Astrocyte (in vitro differentiated cells and primary cell): ENCODE data around the gene SLC29A3.
"Not testable (repeated sequence)": the region's sequence is repeated elsewhere in the genome, so short reads cannot be mapped to it uniquely, and the experiment has no call there.

Experiments
- EZH2 ChIP-seq: IDR thresholded peaks from 2 replicates; pipeline ENCODE4 v1.6.1; 2012; ENCODE audit warnings: mild to moderate bottlenecking, low read length, inconsistent platforms; ENCODE audit not compliant: insufficient read depth
- TF ChIP-seq, protein P1 (sequence below): IDR thresholded peaks from 2 replicates; pipeline ENCODE4 v1.5.1; 2011; ENCODE audit warnings: low read depth, mild to moderate bottlenecking, inconsistent platforms, low read length, moderate library complexity; ENCODE audit not compliant: insufficient read depth

DNA sequence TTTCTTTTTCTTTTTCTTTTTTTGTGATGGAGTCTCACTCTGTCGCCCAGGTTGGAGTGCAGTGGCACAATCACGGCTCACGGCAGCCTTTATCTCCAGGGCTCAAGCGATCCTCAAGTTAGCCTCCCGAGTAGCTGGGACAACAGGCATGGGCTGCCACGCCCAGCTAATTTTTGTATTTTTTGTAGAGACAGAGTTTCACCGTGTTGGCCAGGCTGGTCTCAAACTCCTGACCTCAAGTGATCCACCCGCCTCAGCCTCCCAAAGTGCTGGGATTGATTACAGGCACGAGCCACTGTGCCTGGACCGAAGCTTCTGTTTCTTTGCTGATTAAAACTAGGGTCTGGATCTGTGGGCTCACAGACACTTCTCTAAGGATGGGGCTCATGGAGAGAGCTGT lies 39.8 kb downstream of the SLC29A3 start:
- TF ChIP-seq, protein P1, sequence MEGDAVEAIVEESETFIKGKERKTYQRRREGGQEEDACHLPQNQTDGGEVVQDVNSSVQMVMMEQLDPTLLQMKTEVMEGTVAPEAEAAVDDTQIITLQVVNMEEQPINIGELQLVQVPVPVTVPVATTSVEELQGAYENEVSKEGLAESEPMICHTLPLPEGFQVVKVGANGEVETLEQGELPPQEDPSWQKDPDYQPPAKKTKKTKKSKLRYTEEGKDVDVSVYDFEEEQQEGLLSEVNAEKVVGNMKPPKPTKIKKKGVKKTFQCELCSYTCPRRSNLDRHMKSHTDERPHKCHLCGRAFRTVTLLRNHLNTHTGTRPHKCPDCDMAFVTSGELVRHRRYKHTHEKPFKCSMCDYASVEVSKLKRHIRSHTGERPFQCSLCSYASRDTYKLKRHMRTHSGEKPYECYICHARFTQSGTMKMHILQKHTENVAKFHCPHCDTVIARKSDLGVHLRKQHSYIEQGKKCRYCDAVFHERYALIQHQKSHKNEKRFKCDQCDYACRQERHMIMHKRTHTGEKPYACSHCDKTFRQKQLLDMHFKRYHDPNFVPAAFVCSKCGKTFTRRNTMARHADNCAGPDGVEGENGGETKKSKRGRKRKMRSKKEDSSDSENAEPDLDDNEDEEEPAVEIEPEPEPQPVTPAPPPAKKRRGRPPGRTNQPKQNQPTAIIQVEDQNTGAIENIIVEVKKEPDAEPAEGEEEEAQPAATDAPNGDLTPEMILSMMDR: not testable (repeated sequence)
- TF ChIP-seq EZH2: not testable (repeated sequence)
